Left ventricle myocardium inferior (tissue), 1 donor: ENCODE data around the gene MICAL2. TPM values are rescaled to one million over a fixed set of nuclear protein-coding genes. Genes with fewer than 3 reads are reported as not detected.

Experiments used
- DNase-seq: peaks from one replicate; pipeline ENCODE4 v3.0.0-alpha.2; 2020
- H3K27ac ChIP-seq: fragments of 200-600 bp; replicated peaks from 2 replicates; pipeline ENCODE4 v1.8.0; 2021
- H3K27me3 ChIP-seq: fragments of 200-600 bp; 2 replicates; pipeline ENCODE4 v1.8.0; 2021; ENCODE audit warnings: low read depth
- H3K36me3 ChIP-seq: fragments of 200-600 bp; 2 replicates; pipeline ENCODE4 v1.8.0; 2021
- H3K4me1 ChIP-seq: fragments of 200-600 bp; 2 replicates; pipeline ENCODE4 v1.8.0; 2021
- H3K4me3 ChIP-seq: fragments of 200-600 bp; 2 replicates; pipeline ENCODE4 v1.8.0; 2021; ENCODE audit warnings: mild to moderate bottlenecking, moderate library complexity
- H3K9me3 ChIP-seq: fragments of 200-600 bp; replicated peaks from 2 replicates; pipeline ENCODE4 v1.8.0; 2021
- intact Hi-C: fragments of 100-400 bp; cut with micrococcal nuclease; formaldehyde crosslinking; loops from one replicate; pipeline ENCODE4 v1.11.0; 2022
- total RNA-seq: library from RNA; stranded (reverse); fragmentation: NEBNext Ultra II Directional; extraction: Animal tissue kit (Norgen Biotek cat#: 25700); gene quantifications from one replicate; pipeline ENCODE4 v1.2.1, GENCODE V29; 2021
- TF ChIP-seq, protein P1 (sequence below): fragments of 200-600 bp; IDR thresholded peaks from 2 replicates; pipeline ENCODE4 v1.8.0; 2021; ENCODE audit warnings: antibody characterized with exemption, mild to moderate bottlenecking, borderline replicate concordance
- donor health status: DM: no; HTN: yes; CAD: no; lungs with severe emphysema.

The MICAL2 gene
- total RNA-seq, 1 donor from 2014 or later, result 85.0 TPM

DNA sequence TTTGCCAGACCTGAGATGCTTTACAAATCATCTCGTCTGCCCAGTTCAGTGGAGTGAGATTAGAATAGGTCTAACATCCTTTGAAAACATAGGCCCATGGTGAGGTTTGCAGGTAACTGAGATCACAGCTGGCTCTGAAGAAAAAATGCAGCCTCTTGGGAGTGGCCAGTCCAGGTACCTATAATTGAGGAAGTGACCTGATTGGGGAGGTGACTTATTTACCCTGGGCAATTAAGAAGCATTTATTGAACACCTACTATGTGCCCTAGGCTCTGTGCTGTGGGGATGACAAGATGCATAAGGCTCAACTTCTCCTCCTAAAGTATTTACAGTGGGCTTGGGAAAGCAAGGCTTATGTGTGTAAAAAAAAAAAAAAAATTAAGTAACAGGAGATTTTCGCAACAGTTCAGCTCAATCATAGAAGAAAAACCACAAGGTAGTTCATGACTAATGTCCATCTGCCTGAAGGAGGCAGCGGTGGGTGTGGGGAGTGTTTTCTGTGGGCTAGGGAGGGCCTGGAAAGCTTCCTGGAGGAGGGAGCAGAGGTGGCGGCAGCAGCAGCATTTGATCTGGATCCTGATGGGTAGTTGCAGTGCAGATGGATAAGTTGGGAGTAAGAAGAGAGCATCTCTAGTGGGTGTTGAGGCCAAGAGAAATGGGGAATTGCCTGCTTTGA lies 16.1 kb downstream of the MICAL2 start:
- DNase-seq, result no peak
- Histone ChIP-seq H3K27ac (no peak overlapping the region), H3K36me3 (no peaks in the 10 kb centered on the region), H3K4me3 (no peak overlapping the region), H3K4me1 (peaks cover 81% of the 10 kb centered on the region), H3K9me3 (no peaks in the 10 kb centered on the region), H3K27me3 (no peaks in the 10 kb centered on the region)
- intact Hi-C loops, result no loop called here
- TF ChIP-seq, protein P1, sequence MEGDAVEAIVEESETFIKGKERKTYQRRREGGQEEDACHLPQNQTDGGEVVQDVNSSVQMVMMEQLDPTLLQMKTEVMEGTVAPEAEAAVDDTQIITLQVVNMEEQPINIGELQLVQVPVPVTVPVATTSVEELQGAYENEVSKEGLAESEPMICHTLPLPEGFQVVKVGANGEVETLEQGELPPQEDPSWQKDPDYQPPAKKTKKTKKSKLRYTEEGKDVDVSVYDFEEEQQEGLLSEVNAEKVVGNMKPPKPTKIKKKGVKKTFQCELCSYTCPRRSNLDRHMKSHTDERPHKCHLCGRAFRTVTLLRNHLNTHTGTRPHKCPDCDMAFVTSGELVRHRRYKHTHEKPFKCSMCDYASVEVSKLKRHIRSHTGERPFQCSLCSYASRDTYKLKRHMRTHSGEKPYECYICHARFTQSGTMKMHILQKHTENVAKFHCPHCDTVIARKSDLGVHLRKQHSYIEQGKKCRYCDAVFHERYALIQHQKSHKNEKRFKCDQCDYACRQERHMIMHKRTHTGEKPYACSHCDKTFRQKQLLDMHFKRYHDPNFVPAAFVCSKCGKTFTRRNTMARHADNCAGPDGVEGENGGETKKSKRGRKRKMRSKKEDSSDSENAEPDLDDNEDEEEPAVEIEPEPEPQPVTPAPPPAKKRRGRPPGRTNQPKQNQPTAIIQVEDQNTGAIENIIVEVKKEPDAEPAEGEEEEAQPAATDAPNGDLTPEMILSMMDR, result no peak

DNA sequence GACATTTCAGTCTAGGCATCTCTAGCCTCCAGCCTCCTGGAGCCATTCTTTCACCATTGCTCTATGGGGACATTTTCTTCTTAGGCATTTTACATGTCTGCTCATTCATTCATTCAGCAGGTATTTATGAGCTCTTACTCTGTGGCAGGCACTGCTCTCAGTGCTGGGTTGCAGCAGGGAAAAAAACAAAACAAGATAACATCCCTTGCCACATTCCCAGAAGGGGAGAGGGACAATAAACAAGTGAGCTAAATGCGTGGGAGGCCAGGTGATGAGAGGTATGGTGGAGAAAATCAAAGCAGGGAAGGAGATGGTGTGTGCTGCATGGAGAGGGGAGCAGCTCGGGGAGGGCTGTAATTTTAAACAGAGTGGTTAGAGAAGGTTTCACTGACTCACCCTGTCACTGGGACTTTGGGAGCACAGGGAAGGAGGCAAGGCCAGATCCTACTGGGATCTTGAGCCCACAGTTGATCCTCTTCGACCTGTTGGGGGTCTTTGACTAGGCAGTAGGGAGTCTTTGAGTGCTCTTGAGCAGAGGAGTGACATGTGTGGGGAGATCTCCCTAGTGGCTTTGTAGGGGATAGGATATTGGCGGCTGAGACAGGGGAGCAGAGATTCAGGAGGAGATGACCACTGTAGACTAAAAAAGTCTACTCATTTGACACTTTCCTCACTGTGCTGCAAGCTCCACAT lies 17.0 kb downstream of the MICAL2 start:
- no peaks in the 10 kb centered on the region for H3K9me3 ChIP-seq
- peaks cover 81% of the 10 kb centered on the region for H3K4me1 ChIP-seq
- H3K36me3 ChIP-seq, result no peaks in the 10 kb centered on the region
- no peak overlapping the region for H3K27ac ChIP-seq
- no peaks in the 10 kb centered on the region for H3K27me3 ChIP-seq
- no peak for DNase-seq
- TF ChIP-seq, protein P1, result no peak
- intact Hi-C loops, result no loop called here
- H3K4me3 ChIP-seq, result no peak overlapping the region

DNA sequence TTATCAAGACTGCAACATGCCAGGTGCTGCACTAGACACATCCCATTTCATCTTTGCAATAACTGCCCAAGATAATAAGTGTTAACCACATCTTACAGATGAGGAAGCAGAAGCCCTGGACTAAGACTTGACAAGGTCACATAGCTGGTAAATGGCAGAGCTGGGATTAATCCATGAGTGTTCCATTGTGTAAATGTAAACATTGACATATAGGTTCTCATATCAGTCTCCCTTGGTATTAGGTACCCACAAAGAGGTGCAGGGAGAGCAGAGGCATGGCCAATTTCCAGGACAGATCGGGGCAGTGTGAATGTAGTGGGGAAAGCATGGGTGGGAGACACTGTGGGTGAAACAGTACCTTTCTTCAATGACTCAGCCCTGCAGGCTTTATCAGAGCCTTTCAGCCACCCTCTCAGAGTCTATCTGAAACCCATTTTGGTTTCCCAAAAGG lies 17.9 kb downstream of the MICAL2 start:
- H3K4me3 ChIP-seq, result no peak overlapping the region
- peaks cover 84% of the 10 kb centered on the region for H3K4me1 ChIP-seq
- H3K9me3 ChIP-seq, result no peaks in the 10 kb centered on the region
- intact Hi-C loops, result no loop called here
- H3K36me3 ChIP-seq, result no peaks in the 10 kb centered on the region
- TF ChIP-seq, protein P1, result no peak
- no peak for DNase-seq
- H3K27me3 ChIP-seq, result no peaks in the 10 kb centered on the region
- no peak overlapping the region for H3K27ac ChIP-seq

DNA sequence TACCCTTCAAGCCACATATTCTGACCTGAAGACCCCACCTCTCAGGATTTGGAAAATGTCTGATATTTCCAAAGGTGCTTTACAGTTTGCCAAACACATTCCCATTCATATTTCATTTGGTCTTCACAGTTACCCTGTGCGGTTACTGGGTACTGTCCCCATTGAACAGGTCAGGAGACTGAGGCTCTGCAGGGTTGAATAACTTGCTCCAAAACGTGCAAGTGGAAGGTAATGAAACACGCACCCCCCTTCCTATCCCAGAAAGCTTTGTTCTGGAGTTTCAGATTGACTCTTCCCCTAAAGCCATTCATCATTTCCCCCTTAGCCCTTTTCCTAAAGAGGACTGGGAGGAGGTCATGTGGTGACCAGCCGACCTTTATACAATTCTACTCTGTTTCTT lies 18.8 kb downstream of the MICAL2 start:
- Histone ChIP-seq H3K9me3 (no peaks in the 10 kb centered on the region), H3K4me1 (peaks cover 75% of the 10 kb centered on the region), H3K27me3 (no peaks in the 10 kb centered on the region), H3K4me3 (no peak overlapping the region), H3K36me3 (no peaks in the 10 kb centered on the region), H3K27ac (no peak overlapping the region)
- DNase-seq, result no peak
- intact Hi-C loops, result no loop called here
- TF ChIP-seq, protein P1, result no peak

DNA sequence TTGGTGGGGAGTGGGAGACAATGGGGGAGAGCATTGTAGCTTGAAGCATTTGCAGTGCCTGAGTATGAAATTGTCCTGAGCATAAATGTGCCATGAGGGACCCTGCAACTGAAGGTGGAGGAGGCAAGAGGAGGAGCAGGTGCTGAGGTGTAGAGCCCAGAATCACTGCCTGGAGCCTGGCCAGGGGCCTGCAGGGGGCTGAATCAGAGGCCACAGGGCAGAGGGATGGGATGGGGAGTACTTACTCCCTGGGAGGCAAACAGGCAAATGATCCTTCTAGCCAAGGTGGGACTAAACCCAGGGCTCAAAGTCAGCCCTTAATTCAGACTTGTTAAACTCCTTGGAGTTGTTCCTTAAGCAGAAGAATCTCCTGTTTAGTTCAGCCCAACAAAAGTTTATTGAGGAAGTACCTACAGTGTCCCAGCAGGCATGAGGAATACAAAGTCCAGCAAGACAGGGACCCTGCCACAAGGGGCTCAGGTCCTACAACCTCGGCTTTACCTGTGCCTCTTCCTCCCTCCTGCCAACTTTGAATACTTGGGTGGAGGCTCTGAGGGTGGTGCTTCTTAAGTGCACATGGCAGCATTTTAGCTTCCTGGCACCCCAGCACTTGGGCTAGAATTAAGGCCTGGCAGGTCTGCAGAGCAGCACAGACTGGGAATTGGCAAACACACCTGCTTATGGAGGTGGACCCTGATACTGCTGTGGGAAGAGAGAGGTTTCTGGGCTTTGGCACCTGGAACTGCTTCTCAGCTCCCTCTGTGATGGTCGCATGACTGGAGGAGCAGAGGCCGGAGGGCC lies 20.0 kb downstream of the MICAL2 start:
- H3K4me1 ChIP-seq, result peaks cover 71% of the 10 kb centered on the region
- no peak overlapping the region for H3K4me3 ChIP-seq
- no peaks in the 10 kb centered on the region for H3K27me3 ChIP-seq
- no peaks in the 10 kb centered on the region for H3K36me3 ChIP-seq
- TF ChIP-seq, protein P1, result no peak
- no peak for DNase-seq
- no peaks in the 10 kb centered on the region for H3K9me3 ChIP-seq
- intact Hi-C loops, result no loop called here
- no peak overlapping the region for H3K27ac ChIP-seq
